NCI-H187 treated with DMSO at 0.1 percent for 48 hours (cell line): Measurements from ENCODE around the gene ADIPOR2.

Experiments used
- DNase-seq: peaks from one replicate; lab custom pipeline; 2025; lab: John Stamatoyannopoulos, UW

ADIPOR2 gene

DNA sequence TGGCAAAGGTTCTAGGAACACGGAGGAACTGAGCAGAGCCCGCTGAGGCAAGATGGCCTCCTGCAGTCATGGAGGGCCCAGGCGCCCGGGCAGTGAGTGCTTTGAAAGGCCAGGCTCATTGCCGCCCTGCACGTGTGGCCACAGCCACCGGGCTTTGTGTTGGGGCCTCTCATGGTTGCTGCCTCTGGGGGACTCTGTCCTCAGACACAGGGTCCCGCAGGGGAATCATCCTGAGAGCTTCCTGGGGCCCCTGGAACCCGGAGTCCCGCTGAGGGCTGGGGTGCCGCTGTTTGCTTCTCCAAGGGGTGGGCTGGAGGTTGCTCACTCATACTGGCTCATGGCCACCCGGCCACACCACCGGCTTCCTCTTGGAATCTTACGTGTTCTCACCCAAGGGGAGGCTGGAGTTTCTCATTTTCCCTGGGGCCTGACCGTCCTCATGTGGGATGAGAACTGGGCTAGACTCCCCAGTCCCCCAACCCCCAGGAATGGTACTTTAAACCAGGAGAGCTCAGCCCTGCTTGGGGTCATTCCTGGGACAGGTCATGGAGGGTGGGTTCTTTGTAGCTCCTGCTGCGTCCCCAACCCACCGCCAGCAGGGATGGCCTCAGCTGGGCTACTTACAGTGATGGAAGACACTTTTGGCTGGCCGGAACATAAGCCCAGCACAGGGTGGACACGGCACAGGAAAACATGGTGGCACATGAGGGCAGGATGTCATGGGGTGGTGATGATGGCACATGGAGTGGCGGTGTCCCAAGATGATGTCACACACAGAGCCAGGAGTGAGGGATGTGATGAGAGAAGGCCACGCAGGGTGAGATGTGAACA lies 108.4 kb downstream of the ADIPOR2 start:
- DNase-seq, result no peak

- no peak for DNase-seq
Measured at GRCh38 chr12:1799882-1800400, 109.1 kb downstream of the ADIPOR2 start.

DNA sequence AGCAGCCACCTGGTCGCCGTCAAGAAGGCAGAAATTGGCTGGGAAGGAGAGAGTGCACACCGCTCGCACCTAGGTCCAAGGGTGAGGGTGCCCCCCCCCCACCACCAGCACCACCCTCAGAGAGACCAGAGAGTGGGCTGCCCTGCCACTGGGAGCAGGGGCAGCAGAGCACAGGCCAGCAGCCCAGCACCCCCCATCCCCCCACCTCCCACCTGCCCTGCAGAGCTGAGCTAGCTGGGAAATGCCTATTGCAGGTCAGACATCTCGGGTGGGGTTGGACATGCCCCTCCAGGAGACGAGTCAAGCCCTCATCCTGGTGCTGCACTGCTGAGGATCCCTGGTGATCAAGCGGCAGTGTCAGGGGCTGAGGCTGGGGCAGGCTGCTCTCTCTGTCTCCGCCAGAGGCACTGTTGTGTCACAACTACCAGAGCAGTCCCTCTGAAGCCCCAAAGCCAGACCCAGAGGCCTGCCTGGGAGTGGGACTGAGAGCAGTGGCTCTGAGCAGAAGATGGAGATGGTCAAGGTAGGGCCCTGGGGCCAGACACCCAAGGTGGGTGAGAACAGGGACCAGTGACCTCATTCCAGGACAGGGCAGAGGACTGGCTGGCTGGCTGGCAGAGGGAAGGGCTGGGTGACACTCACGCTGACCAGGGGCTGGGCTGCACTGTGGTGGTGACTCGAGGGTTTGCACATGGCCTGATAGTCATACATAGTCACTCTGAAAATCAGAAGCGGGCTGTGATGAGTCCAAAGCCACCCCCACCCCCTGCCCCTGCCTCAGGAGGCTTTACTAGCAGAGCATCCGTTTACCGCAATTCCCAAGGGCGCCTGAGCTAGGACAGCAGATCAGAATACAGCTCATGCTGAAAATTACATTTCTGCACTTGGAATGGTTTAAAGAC lies 109.8 kb downstream of the ADIPOR2 start:
- no peak for DNase-seq

GRCh38 chr12:1801303-1801975 lies 110.6 kb downstream of the ADIPOR2 start:
- DNase-seq, result no peak

GRCh38 chr12:1803736-1804135 lies 112.9 kb downstream of the ADIPOR2 start:
- DNase-seq, result no peak

- DNase-seq, result no peak
Measured at GRCh38 chr12:1804545-1805332, 113.9 kb downstream of the ADIPOR2 start.

GRCh38 chr12:1805441-1806081 lies 114.7 kb downstream of the ADIPOR2 start:
- no peak for DNase-seq

DNA sequence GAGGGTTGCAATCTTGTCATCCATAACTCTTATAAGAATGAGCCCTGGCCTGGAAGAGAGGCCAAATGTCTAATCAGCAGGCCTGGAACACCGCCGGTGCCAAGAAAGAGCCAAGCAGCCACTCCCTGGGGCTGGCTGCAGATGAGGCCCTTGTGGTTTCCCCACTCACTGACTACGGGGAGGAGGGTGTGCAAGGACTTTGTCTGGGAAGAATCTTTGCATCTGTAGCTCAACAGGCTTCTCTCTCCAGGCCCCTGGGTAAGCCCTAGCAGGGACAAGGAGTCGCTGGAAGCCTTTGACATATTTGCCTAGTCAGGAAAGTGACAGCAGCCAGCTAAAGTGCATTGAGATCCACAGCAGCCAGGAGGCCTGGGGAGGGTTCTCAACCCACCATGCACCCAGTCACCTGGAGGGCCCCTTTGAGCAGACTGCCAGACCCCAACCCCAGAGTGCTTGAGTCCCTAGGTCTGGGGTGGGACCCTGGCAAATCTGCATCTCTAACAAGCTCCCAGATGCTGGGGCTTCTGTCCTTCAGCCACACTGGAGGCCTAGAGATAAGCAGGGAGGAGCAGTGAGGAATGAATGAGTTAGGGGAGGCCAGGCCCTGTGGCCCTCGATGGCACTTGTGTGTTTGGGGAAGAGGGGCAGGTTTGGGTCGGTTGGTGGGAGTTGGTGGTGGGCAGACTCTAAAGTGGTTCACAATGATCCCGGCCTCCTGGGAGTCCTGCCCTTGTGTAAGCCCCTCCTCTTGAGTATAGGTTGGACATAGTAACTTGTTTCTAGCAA lies 115.6 kb downstream of the ADIPOR2 start:
- no peak for DNase-seq

DNA sequence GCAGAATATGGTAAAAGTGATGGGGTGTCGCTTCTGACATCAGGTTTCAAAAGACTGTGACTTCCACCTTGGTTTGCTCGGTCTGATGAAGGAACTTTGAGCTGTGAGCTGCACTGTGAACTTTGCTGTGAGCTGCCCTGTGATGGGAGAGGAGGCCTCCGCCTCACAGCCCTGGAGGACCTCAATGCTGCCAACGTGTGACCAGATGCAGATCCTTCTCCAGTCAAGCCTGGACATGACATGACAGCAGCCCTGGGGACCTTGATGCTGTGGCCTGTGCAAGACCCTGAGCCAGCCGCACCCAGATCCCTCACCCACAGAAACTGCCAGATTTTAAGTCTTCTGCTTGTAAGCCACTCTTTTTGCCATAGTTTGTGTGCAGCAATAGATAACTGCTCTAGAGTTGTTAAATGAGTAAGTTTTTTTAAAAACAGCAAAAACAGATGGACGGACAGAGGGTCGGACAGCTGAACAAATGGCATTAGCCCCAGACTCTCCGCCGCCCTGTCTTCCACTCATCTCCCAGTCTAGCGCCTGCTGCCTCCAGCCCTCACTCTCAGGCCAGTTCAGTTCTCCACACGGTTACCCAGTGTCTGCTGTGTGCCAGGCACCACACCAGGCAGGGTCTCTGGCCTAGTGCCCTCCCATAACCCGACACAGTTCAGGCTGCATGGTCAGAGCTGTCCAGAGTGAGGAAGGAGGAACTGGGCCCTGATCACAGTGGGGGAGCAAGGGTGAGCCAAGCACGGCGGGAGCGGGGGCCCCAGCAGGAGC lies 116.4 kb downstream of the ADIPOR2 start:
- DNase-seq, result no peak

DNA sequence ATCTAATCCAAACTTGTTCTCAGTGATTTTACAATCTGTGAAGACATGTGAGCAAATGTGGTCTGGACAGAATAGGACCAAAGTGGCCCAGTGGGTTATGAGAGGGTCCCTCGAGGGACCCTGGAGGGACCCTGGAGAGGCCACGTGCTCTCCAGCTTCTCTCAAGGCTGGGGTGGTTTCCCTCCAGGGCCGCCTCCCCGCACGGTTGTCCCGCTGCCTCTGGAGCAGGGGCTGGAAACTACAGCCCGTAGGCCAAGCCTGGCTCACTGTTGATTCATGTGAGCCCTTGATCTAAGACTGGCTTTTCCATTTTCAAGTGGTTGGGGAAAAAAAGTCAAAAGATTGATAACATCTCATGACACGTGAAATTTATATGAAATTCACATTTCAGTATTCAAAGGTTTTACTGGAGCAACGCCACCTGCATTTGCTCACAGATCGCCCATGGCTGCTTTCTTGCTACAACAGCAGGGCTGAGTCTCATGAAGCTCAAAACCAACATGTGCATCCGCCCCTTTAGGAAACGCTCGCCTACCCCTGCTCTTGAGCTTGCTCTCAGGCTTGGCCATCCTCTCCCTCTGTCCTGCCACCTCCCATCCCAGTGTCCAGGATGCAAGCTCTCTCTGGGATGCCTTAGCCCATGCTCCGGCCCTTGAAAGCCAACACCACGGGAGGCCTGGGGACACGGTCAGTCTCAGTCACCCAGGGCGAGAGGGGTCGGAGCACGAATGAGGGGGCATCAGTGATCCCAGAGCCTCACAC lies 117.3 kb downstream of the ADIPOR2 start:
- DNase-seq, result no peak

DNA sequence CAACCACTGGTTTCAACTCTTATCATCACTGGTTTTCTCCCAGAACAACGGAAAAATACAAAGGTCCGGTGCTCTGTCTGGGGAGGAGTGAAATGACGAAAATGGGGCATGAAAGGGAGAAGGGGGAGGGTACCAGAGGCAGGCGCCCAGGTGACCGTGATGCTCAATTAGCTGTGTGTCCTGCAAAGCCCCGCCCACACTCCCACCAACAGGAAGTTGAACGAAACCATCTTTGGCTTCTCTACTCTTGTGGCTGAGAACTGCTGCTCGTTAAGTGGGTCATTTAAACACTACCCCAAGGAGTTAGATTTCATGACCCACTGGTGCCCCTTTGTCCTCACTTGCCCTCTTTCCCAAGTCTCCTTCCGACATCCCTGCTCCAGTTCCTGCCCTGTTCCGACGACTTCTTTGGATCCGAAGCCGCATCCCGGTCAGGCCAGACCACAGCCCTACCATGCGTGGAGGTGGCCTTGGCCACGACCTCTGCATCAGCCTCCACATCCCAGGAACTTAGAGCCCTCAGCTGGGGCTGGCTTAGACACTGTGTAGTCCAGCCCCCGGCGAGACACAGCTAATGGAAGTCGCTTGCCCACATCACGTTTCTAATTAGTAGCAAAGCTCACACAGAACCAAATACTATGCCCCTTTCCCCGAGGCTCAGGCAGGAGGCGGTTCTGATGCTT lies 118.1 kb downstream of the ADIPOR2 start:
- no peak for DNase-seq

DNA sequence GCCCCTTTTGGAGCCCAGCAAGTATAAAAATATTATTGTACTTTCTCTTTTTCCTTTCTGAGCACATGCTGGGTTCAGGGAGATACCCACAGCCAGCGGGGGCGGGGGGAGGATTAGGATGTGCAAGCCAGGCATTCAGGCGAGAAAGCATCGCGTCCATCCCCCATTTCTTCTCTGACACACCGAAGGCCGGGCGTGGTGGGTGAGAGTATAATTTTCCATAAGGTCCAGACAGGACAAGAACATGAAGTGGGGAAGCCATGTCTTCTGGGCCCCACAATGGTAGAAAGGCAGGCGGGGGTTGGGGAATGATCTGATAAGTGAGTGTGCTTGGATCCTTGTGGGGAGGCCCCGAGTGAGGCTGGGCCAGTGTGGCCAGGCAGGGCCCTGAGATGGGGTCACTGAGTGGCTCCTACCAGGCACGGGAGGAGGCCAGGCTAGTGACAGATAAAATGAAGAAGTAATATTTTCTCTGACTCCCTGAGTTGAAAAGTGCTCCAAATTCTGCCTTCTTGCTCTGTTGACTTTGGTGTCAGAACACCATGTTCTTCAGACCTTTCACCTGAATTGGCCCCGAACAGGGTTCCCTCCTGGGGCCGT lies 118.8 kb downstream of the ADIPOR2 start:
- no peak for DNase-seq

GRCh38 chr12:1810201-1810930 lies 119.5 kb downstream of the ADIPOR2 start:
- DNase-seq, result no peak

- DNase-seq, result no peak
Measured at GRCh38 chr12:1810931-1811280, 120.0 kb downstream of the ADIPOR2 start.

GRCh38 chr12:1811281-1811947 lies 120.5 kb downstream of the ADIPOR2 start:
- no peak for DNase-seq

DNA sequence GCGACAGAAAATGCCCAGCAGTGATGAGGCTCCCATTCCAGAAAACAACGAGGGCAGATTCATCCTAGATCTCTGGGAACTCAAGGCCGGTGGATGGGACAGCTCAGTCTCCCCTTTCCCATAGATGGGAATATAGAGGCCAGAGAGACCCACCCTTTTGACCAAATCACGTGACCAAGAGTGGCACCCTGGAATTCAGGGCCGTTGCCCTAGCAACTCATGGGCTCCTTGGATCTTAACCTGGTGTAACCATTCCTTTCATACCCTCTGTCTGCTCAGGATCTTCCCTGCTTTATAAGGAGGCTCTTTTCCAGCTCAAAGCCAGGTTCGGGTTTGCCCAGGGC lies 121.0 kb downstream of the ADIPOR2 start:
- DNase-seq, result no peak
